Activated CD4-positive, alpha-beta T cell treated with anti-CD3 and anti-CD28 coated beads for 36 hours (primary cell): ENCODE measurements around the gene TIMM10. TPM values are rescaled to one million over a fixed set of nuclear protein-coding genes. Genes with fewer than 3 reads are reported as not detected.
A peak's percentile ranks its signal among the peaks of the same experiment; 100 is the strongest.

ENCODE experiments used
- ATAC-seq: fragments of 200-7000 bp; cut with Tn5 transposase; one replicate; pipeline ENCODE4 v1.10.0; 2021; ENCODE audit warnings: mild to moderate bottlenecking, moderate library complexity
- CTCF ChIA-PET: fragments of 350-600 bp; sonication (Branson Sonifier 250); formaldehyde crosslinking; loops from one replicate; lab custom pipeline; 2021; ENCODE audit warnings: antibody characterized with exemption; lab: Charles Lee
- POLR2A ChIA-PET: fragments of 350-600 bp; sonication (Branson Sonifier 250); formaldehyde crosslinking; loops from one replicate; lab custom pipeline; 2021; ENCODE audit warnings: antibody characterized with exemption, inconsistent platforms; lab: Charles Lee
- DNase-seq: peaks from one replicate; pipeline ENCODE4 v3.0.0-alpha.2; 2020
- H3K27ac Mint-ChIP-seq: one replicate; pipeline ENCODE4 v1.8.0; 2021; ENCODE audit warnings: mixed read lengths
- H3K27me3 Mint-ChIP-seq: one replicate; pipeline ENCODE4 v1.8.0; 2021; ENCODE audit warnings: mixed read lengths
- H3K36me3 Mint-ChIP-seq: one replicate; pipeline ENCODE4 v1.8.0; 2021; ENCODE audit warnings: low read depth, mixed read lengths
- H3K4me1 Mint-ChIP-seq: one replicate; pipeline ENCODE4 v1.8.0; 2021; ENCODE audit warnings: mixed read lengths
- H3K4me3 Mint-ChIP-seq: one replicate; pipeline ENCODE4 v1.8.0; 2021; ENCODE audit warnings: mild to moderate bottlenecking, moderate library complexity, mixed read lengths
- H3K9me3 Mint-ChIP-seq: one replicate; pipeline ENCODE4 v1.8.0; 2021; ENCODE audit warnings: low read depth, mixed read lengths
- intact Hi-C, 2 experiments: fragments of 100-400 bp; cut with DNase I in 1 of 2; cut with micrococcal nuclease in 1 of 2; formaldehyde crosslinking; loops; one replicate each; pipeline versions ENCODE4 v1.14.2 to v1.15.1; 2022 to 2024; cut with DNase I, micrococcal nuclease
- total RNA-seq, 2 experiments: library from RNA; stranded (reverse); gene quantifications; one replicate each; pipeline ENCODE4 v1.2.3, GENCODE V29; 2021

Gene TIMM10
- total RNA-seq, 2 experiments from 2014 or later, result 124 to 158 TPM

DNA sequence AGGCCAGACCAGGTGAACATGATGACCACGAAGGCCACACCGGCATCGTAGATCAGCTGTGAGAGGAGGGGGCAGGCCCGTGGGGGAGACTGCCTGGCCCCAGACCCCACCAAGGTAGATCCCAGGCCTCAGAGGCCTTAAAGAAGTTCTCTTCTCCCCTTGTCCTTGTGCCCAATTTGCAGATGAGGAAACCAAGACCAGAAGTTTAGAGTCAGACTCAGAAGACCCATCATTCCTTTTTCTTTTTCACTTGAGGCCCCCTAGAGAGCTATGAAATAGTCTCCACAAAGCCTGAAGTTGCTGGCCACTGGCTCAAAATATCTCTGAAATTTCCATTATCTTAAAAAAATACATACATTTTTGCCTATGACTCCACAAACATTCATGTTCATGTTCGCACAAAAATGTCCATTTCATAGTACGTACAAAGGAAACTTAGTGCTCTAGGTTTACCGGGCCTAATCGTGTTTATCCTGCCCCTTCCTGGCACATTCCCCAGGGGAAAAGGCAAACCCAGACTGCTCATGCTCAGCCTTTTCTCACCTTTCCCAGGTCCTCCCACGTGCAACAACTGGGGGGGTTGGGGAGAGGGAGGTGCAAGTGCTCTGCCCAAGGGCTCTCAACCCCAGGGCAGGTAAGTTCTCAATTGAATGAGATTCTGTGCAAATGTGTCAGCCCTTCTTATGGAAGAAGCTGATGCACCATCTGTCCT, 34.3 kb downstream of the TIMM10 start:
- Mint-ChIP-seq H3K9me3 (no peaks in the 10 kb centered on the region), H3K4me1 (peaks cover 9% of the 10 kb centered on the region), H3K4me3 (no peak overlapping the region), H3K36me3 (peaks cover 40% of the 10 kb centered on the region), H3K27ac (peak overlapping the region; percentile 65), H3K27me3 (no peaks in the 10 kb centered on the region)
- CTCF ChIA-PET, result interaction anchor here (0.7 to 11.3 kb wide), 11 partner anchors 10 to 283 kb away, joined by 3 to 262 read pairs (median 6); partner anchors contain the start of genes SLC43A1 and TIMM10
- POLR2A ChIA-PET, result no interaction called here
- no peak for ATAC-seq
- intact Hi-C loops, result no loop called here
- no peak for DNase-seq

DNA sequence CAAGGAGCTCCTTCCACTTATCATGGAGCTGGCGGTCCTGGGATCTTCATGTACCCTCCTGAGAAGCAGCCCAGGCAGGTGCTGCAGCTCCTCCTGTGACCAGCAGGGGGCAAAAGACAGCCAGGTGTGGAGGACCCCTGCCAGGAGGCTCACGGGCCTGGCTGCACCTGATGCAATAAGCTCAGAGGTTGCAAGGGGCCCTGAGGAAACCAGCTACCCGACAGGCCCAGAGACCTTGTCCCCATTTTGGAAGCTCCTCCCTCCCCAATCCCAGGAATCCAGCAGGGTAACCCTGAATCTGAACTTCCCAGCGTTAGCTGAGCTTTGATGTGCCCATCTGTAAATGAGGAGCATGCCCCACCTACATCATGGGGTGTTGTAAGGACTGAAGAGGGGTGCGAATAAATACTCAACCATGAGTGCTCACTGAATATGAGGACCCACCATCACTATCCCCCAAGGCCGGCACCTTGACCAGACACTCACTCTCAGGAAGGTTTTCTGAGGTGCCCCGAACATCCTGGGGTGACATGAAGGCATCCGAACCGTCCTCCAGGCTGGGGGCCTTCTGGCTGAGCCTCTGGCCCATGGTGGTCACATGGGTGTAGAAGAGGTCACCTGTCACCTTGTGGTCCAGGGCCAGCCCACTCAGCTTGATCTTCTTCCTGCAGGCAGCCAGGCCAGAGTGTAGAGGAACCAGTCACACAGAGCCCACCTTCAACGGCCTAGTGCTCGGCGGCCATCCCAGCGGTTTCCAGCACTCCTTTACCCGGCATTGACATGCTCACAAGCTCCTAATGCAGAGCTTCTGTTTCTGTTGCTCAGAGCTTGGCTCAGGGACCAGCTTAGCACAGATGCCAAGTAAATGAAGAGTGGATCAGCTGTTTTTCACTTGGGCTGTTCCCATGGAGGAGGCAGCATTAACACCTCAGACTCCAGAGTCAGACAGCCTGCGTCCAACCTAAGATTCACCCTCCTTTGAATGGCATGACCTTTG, 36.7 kb downstream of the TIMM10 start:
- peak overlapping the region; percentile 89 for H3K27ac Mint-ChIP-seq
- POLR2A ChIA-PET, result interaction anchor here (0.8 to 1.7 kb wide), 6 partner anchors 9 to 148 kb away, joined by 3 to 6 read pairs (median 3); partner anchors contain the start of gene SLC43A1
- no peaks in the 10 kb centered on the region for H3K9me3 Mint-ChIP-seq
- CTCF ChIA-PET, result interaction anchor here (0.5 to 11.3 kb wide), 51 partner anchors 8 to 1279 kb away, joined by 3 to 262 read pairs (median 4); partner anchors contain the start of genes MED19, P2RX3, SELENOH and SLC43A1
- H3K4me3 Mint-ChIP-seq, result no peak overlapping the region
- H3K27me3 Mint-ChIP-seq, result no peaks in the 10 kb centered on the region
- H3K4me1 Mint-ChIP-seq, result peaks cover 9% of the 10 kb centered on the region
- peak; percentile 88 for DNase-seq
- H3K36me3 Mint-ChIP-seq, result peaks cover 50% of the 10 kb centered on the region
- peak; percentile 81 for ATAC-seq
- intact Hi-C loops, result loop anchor here (1.0 to 2.0 kb wide), 5 partner anchors 20 to 150 kb away; partner anchors contain the start of gene SLC43A1 (in 1 of the 2)

DNA sequence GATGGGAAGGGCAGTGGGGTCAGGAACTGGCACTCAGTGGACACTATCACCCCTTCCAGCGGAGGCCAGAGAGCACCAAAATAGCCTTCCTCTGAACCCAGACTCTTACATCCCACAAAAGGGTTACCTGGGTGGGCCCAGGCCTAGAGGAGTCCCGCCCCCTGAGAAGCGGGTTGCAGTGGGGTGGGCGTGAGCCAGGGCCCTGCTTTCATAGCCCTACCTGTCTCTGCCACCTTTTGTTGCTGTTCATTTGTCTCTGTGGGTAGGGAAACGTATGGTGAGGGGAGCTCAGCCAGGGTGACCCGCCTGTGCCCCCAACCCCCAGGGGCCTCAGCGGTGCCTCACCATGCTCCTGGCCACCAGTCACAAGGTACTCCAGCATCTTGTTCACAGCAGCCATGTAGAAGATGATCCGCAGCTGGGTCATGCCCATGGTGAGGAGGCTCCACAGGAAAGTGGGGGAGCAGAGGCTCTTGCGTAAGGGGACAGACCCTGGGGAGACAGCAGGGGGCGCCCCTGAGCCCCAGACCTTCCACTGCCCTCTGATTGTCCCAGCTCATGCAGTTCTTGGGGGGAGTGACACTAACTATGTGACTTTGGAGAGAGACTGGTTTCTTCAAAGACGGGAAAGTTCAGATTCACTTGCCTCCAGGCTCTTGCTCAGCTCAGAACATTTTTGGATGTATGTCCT, 39.0 kb downstream of the TIMM10 start:
- peaks cover 9% of the 10 kb centered on the region for H3K4me1 Mint-ChIP-seq
- intact Hi-C loops, result loop anchor here in 1 of 2 experiments (2.0 kb wide), 2 partner anchors 23 to 149 kb away; partner anchors contain the start of gene SLC43A1
- peak; percentile 73 for ATAC-seq

DNA sequence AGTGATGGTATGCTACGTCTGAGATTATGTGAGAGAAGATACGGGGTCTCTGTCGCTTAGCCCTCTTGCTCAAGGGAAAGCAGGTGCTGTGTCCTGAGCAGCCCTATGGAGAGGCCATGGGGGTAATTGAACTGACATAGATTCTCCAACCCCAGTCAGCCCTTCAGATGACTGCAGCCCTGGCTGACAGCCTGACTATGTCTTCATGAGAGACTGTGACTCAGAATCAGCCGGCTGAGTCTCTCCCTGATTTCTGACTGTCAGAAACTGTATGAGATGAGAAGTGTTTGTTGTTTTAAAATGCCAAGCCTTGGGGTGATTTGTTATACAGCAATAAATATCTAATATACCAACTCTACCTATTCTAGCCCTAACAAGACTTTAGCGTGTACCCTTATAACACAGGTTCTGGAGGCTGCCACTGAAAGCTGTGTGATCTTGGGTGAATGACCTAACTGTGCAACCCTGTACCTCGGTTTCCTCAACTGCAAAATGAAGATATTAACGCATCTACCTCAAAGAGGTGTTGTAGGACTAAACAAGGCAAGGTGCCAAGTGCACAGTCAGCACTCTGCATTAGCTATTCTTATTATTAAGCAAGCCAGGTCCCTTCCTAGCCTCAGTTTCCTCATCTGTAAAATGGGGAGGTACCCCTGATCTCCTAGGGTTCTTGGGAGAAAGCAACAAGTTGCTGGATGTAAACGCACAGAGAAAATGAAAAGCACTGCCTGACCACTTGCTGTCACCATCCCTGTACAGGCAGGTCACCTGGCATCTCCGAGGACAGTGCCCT, 39.9 kb downstream of the TIMM10 start:
- intact Hi-C loops, result no loop called here

More for the DNA sequence above, 39.0 kb downstream of the TIMM10 start:
- Mint-ChIP-seq H3K27ac (no peak overlapping the region), H3K4me3 (no peak overlapping the region), H3K36me3 (peaks cover 58% of the 10 kb centered on the region), H3K27me3 (no peaks in the 10 kb centered on the region), H3K9me3 (no peaks in the 10 kb centered on the region)
- DNase-seq, result peak; percentile 82
- POLR2A ChIA-PET, result no interaction called here
- CTCF ChIA-PET, result interaction anchor here (0.5 to 11.3 kb wide), 22 partner anchors 8 to 309 kb away, joined by 3 to 262 read pairs (median 4); partner anchors contain the start of genes SLC43A1 and TIMM10

DNA sequence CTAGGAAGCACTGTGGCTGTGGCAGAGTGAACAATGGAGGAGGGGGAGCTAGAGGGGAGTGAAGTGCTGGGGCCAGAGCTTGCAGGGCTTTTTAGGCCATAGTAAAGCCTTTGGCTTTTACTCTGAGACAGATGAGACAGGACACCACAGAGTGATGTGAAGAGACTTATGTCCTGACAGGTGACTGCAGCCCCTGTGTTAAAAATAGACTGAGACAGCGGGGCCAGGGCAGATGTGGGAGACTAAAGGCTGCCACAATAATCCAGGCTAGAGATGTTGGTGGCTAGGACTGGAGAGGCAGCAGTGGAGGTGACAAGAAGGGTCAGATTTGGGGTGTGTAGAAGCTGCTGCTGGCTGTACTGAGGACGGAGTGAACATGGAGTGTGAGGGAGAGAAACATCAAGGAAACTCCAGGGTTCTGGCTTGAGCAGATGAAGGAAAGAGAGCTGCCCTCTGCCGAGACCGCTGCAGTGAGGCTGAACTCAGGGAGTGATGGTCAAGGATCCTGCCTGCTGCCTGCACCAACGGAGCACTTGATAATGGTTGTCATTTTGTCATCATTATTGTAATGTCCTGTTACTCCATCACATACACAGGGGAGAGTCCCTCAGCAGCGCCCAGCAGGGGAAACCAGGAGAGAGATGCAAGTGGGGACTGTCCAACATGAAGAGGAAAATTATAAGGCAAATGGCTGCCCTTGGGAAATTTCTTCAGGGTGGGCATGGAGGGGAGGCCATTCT, 42.5 kb downstream of the TIMM10 start:
- DNase-seq (no peak), ATAC-seq (no peak)
- no peaks in the 10 kb centered on the region for H3K27me3 Mint-ChIP-seq
- peaks cover 57% of the 10 kb centered on the region for H3K36me3 Mint-ChIP-seq
- intact Hi-C loops, result no loop called here
- CTCF ChIA-PET, result interaction anchor here (1.7 to 11.3 kb wide), 2 partner anchors 30 to 39 kb away, joined by 3 to 262 read pairs; partner anchors contain the start of gene TIMM10
- no peak overlapping the region for H3K27ac Mint-ChIP-seq
- no peak overlapping the region for H3K4me3 Mint-ChIP-seq
- H3K9me3 Mint-ChIP-seq, result no peaks in the 10 kb centered on the region
- POLR2A ChIA-PET, result no interaction called here
- H3K4me1 Mint-ChIP-seq, result peaks cover 8% of the 10 kb centered on the region

More for the DNA sequence above, 39.9 kb downstream of the TIMM10 start:
- CTCF ChIA-PET, result interaction anchor here (0.9 to 11.3 kb wide), 10 partner anchors 8 to 151 kb away, joined by 3 to 262 read pairs (median 6); partner anchors contain the start of genes SLC43A1 and TIMM10
- POLR2A ChIA-PET, result no interaction called here
- no peak overlapping the region for H3K4me3 Mint-ChIP-seq
- ATAC-seq (no peak), DNase-seq (no peak)
- H3K9me3 Mint-ChIP-seq, result no peaks in the 10 kb centered on the region
- peaks cover 59% of the 10 kb centered on the region for H3K36me3 Mint-ChIP-seq
- H3K27me3 Mint-ChIP-seq, result no peaks in the 10 kb centered on the region
- H3K27ac Mint-ChIP-seq, result no peak overlapping the region
- H3K4me1 Mint-ChIP-seq, result peaks cover 13% of the 10 kb centered on the region

DNA sequence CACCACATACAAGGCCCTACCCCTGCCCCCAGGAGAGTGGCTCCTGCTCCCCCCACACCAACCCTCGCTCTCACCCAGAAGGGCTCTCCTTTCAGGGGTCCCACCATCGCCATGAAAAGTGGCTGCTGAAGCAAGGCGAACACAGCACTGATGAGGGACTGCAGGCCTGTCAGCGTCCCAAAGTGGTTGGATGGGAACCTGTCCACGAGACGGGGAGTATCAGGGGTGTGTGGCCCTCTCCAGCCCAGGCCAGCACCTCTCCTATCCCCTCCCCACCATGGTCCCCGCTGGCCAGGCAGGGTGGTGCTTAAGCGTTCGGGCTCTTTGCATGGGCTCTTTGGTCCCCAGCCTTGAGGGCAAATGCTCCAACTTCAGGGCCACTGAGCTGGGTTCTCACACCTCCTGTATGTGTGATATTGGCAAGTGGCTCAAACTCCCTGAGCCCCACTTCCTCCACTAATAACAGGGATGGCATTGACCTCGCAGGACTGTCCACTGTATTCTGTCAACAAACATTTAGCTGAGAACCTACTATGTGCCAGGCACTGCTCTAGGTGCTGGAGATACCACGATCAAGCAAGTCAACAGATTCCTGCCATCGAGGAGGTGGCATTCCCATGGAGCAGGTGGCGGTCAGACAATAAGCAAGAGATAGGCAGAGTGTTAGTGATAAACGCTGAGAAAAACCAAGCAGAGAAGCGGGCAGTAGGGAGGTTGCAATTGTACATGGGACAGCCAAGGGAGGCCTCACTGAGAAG, 43.4 kb downstream of the TIMM10 start:
- CTCF ChIA-PET, result interaction anchor here (0.6 to 11.3 kb wide), 3 partner anchors 29 to 1189 kb away, joined by 3 to 262 read pairs (median 3); partner anchors contain the start of gene TIMM10
- H3K27ac Mint-ChIP-seq, result peak overlapping the region; percentile 11
- H3K27me3 Mint-ChIP-seq, result no peaks in the 10 kb centered on the region
- intact Hi-C loops, result no loop called here
- peaks cover 8% of the 10 kb centered on the region for H3K4me1 Mint-ChIP-seq
- H3K36me3 Mint-ChIP-seq, result peaks cover 54% of the 10 kb centered on the region
- H3K4me3 Mint-ChIP-seq, result no peak overlapping the region
- POLR2A ChIA-PET, result no interaction called here
- H3K9me3 Mint-ChIP-seq, result no peaks in the 10 kb centered on the region
- DNase-seq, result no peak
- ATAC-seq, result no peak

DNA sequence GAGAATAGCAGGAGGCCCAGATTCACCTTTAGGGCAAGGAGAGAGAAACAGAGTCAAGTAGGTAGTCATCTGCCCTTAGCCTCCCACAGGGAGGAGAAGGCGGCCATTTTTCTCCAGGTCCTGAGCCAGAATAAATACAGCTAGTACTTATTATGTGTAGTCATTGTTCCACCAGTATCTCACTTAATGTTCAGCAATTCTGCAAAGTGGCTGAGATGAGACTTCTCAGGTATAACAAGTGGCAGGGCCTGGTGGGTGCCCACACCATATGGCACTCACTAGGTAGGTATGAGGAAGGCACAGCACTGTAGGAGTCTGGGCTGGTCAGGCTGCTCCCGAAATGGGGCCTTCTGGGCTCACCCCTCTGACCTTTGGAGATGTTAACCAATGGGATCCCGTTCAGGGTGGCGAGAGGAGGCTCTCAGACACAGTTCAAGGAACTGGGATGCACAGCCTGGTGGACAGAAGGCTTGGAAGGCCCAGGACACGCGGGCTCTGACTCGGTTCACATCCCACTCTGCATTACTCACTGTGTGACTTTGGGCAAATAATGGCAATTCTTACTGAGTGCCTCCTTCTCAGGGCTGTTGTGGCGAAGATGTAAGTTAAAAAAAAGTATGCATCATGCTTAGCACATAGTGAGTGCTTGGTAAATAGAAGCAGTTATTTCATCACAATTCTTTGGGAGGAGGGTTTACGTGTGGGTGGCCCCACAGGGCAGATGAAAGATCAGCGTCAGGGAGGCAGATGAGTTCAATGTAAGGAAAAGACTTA, 45.1 kb downstream of the TIMM10 start:
- CTCF ChIA-PET, result interaction anchor here (0.7 to 10.9 kb wide), 3 partner anchors 27 to 41 kb away, joined by 3 to 124 read pairs (median 4); partner anchors contain the start of genes RTN4RL2 and SLC43A1

DNA sequence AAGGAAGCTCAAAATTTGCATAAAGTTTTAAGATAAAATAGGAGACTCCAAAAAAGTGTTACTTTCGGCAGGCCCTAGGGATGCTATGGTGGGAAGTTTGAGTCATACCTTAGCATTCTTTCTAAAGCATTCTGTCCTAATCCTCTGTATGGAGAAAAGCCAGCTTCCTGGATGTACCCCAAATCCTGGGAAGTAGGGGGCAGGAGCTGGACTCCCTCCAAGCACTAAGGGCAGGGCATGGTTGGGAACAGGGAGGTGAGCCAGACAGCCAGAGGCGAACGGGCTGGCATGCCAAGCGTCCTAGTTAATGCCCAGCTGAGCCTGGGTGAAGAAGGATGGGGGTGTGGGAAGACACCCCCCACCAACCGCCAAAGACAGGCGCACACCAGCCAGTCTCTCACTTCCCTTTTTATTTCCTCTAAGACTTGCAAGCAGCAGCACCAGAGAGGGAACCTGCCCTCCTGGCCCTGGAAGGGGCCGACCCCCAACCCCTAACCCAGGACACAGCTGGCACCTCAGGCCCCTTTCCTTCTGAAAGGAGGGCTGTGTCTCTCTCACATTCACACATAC, 46.3 kb downstream of the TIMM10 start:
- ChIA-PET CTCF (interaction anchor here (0.6 to 10.9 kb wide), 27 partner anchors 9 to 335 kb away, joined by 3 to 124 read pairs (median 4); partner anchors contain the start of genes RTN4RL2, SLC43A1 and TIMM10), POLR2A (no interaction called here)
- H3K27ac Mint-ChIP-seq, result no peak overlapping the region
- peaks cover 8% of the 10 kb centered on the region for H3K4me1 Mint-ChIP-seq
- peaks cover 9% of the 10 kb centered on the region for H3K27me3 Mint-ChIP-seq
- H3K9me3 Mint-ChIP-seq, result no peaks in the 10 kb centered on the region
- intact Hi-C loops, result no loop called here
- no peak overlapping the region for H3K4me3 Mint-ChIP-seq
- DNase-seq (no peak), ATAC-seq (no peak)
- peaks cover 36% of the 10 kb centered on the region for H3K36me3 Mint-ChIP-seq

More for the DNA sequence above, 45.1 kb downstream of the TIMM10 start:
- intact Hi-C loops, result no loop called here
- Mint-ChIP-seq H3K36me3 (peaks cover 42% of the 10 kb centered on the region), H3K4me1 (peaks cover 8% of the 10 kb centered on the region), H3K4me3 (no peak overlapping the region), H3K9me3 (no peaks in the 10 kb centered on the region), H3K27me3 (peaks cover 9% of the 10 kb centered on the region), H3K27ac (peak overlapping the region; percentile 33)
- DNase-seq (no peak), ATAC-seq (peak; percentile 43)
- POLR2A ChIA-PET, result no interaction called here
